ENCODE data around the gene LIMS1.

- TF ChIP-seq, protein P1, sequence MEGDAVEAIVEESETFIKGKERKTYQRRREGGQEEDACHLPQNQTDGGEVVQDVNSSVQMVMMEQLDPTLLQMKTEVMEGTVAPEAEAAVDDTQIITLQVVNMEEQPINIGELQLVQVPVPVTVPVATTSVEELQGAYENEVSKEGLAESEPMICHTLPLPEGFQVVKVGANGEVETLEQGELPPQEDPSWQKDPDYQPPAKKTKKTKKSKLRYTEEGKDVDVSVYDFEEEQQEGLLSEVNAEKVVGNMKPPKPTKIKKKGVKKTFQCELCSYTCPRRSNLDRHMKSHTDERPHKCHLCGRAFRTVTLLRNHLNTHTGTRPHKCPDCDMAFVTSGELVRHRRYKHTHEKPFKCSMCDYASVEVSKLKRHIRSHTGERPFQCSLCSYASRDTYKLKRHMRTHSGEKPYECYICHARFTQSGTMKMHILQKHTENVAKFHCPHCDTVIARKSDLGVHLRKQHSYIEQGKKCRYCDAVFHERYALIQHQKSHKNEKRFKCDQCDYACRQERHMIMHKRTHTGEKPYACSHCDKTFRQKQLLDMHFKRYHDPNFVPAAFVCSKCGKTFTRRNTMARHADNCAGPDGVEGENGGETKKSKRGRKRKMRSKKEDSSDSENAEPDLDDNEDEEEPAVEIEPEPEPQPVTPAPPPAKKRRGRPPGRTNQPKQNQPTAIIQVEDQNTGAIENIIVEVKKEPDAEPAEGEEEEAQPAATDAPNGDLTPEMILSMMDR (IDR thresholded peaks at IDR 0.05) = peak in 1 of 6 experiments; percentile 1
- no peak for TF ChIP-seq POLR2AphosphoS5 (IDR thresholded peaks at IDR 0.05)
These were observed 60.1 kb downstream of the LIMS1 start for GRCh38 chr2:108594132-108594981.
